Liver (tissue), 3 donors: ENCODE measurements around the gene SEC61G.

Experiments
- CTCF ChIP-seq: fragments of 150-350 bp; IDR thresholded peaks from 2 replicates; pipeline ENCODE4 v1.5.1; 2017; ENCODE audit warnings: improper control_type of control experiment, low read depth, low read length; ENCODE audit not compliant: missing input control
- JUND ChIP-seq, 2 donors: IDR thresholded peaks; 2 replicates each; pipeline ENCODE4 v1.6.1; 2016; ENCODE audit warnings: antibody characterized with exemption in 2 of 2
- MAX ChIP-seq: IDR thresholded peaks from 2 replicates; pipeline ENCODE4 v1.6.1; 2016; ENCODE audit warnings: antibody characterized with exemption
- REST ChIP-seq: IDR thresholded peaks from 2 replicates; pipeline ENCODE4 v1.6.1; 2016; ENCODE audit warnings: antibody characterized with exemption, mild to moderate bottlenecking
- RXRA ChIP-seq, 2 donors: IDR thresholded peaks; 2 replicates each; pipeline ENCODE4 v1.6.1; 2017 to 2018; ENCODE audit warnings: antibody characterized with exemption in 2 of 2, mild to moderate bottlenecking in 1 of 2
- TAF1 ChIP-seq: conservative IDR thresholded peaks from 2 replicates; pipeline ENCODE4 v1.6.1; 2016; ENCODE audit warnings: antibody characterized with exemption, mild to moderate bottlenecking
- ZBTB33 ChIP-seq: IDR thresholded peaks from 2 replicates; pipeline ENCODE4 v1.6.1; 2016; ENCODE audit warnings: antibody characterized with exemption
- donor health status: healthy.
- donor health status: healthy.

DNA sequence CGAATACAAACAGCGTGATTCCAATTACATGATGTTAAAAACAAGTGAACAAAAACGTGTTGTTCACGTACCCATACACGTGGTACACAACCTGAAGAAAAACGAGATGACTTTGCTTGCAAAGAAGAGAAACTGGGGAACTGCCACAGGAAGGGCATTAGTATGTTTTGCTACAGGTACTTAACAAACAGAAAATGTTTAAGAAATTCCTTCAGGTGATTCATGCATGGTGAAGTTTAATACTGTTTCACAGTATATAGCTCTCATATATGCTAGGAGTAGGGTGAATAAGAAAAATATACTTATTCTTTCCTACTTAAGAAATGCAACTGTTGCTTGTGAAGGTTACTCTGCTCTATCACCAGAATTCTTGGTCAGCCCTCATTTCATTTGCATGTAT lies 9.8 kb downstream of the SEC61G start:
- TF ChIP-seq CTCF (no peak), ZBTB33 (no peak), RXRA (IDR thresholded peaks at IDR 0.05) (no peak), JUND (IDR thresholded peaks at IDR 0.05) (no peak), MAX (no peak), TAF1 (no peak), REST (no peak)
